Suprapubic skin (tissue), 4 donors: Measurements from ENCODE around the gene WASHC4.

ENCODE experiments used
- CTCF ChIP-seq, 2 donors: fragments of 200-600 bp in 1 of 2; fragments of 450-650 bp in 1 of 2; sonication (generic) in 1 of 2; IDR thresholded peaks; one replicate each; pipeline ENCODE4 v1.5.1; 2016 to 2019; ENCODE audit warnings: antibody characterized with exemption in 2 of 2, mild to moderate bottlenecking in 1 of 2, moderate library complexity in 1 of 2
- POLR2A ChIP-seq, 2 donors: fragments of 450-650 bp; IDR thresholded peaks; one replicate each; pipeline ENCODE4 v1.6.1; 2017; ENCODE audit warnings: antibody characterized with exemption in 2 of 2, mild to moderate bottlenecking in 2 of 2, moderate library complexity in 2 of 2
- POLR2AphosphoS5 ChIP-seq, 3 donors: sonication (generic); formaldehyde crosslinking; IDR thresholded peaks; one replicate each; pipeline ENCODE4 v1.6.1; 2017; ENCODE audit warnings: antibody characterized with exemption in 3 of 3

DNA sequence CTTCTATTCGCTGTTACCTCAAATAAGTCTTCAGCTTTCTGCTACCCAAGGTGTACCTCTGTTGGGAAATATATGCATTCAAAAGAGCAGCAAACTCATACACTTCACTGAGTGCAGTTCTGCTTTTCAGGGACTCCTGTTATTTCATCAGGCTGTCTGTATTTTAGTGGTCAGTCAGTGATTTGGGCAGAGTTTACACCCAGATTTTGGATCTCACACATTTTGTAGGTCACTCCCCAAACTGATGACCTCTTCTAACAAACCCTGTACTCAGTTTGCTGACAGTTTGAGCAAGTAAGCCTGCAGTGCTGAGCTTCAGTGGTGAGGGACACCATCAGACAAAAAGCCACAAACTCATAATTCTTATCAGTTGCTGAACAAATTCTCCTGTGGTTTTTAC lies 8.2 kb upstream of the WASHC4 start:
- TF ChIP-seq CTCF (IDR thresholded peaks at IDR 0.05) (no peak), POLR2A (IDR thresholded peaks at IDR 0.05) (no peak), POLR2AphosphoS5 (IDR thresholded peaks at IDR 0.05) (no peak)
